Panc1 (cell line): ENCODE results near the gene ATP11A. TPM values are rescaled to one million over a fixed set of nuclear protein-coding genes. Genes with fewer than 3 reads are reported as not detected.

Experiments used
- ATAC-seq: fragments of 200-7000 bp; cut with Tn5 transposase; 2 replicates; pipeline ENCODE4 v1.9.1; 2020; ENCODE audit warnings: mild to moderate bottlenecking, moderate library complexity
- BruUV-seq: library from RNA; stranded (reverse); fragments of 400-500 nt; replicated peaks from 2 replicates; lab custom pipeline; 2021; lab: Mats Ljungman, UMichigan
- CTCF ChIA-PET: fragments of 300-600 bp; sonication (Branson Sonifier 250); formaldehyde crosslinking; loops from one replicate; lab custom pipeline; 2022; ENCODE audit warnings: antibody characterized with exemption; lab: Charles Lee
- POLR2A ChIA-PET: fragments of 300-600 bp; sonication (Branson Sonifier 250); formaldehyde crosslinking; loops from one replicate; lab custom pipeline; 2022; ENCODE audit warnings: antibody characterized with exemption; lab: Charles Lee
- DNase-seq: peaks from one replicate; pipeline ENCODE4 v3.0.0-alpha.2; 2010; ENCODE audit warnings: low read depth, low spot score
- H3K27ac ChIP-seq: 2 replicates; pipeline ENCODE4 v1.5.1; 2011; ENCODE audit warnings: mild to moderate bottlenecking, low read length, inconsistent platforms
- H3K27me3 ChIP-seq: fragments of 200-500 bp; sonication (Bioruptor generic); 2 replicates; pipeline ENCODE4 v1.6.0; 2014; ENCODE audit warnings: low read length, inconsistent platforms; ENCODE audit not compliant: control insufficient read depth, insufficient read depth
- H3K36me3 ChIP-seq: fragments of 200-500 bp; sonication (Bioruptor generic); 2 replicates; pipeline ENCODE4 v1.5.1; 2014; ENCODE audit warnings: inconsistent platforms, mild to moderate bottlenecking, low read length, moderate library complexity; ENCODE audit not compliant: control insufficient read depth, insufficient read depth
- H3K4me1 ChIP-seq: 2 replicates; pipeline ENCODE4 v1.5.1; 2011; ENCODE audit warnings: inconsistent platforms, mild to moderate bottlenecking, low read length, moderate library complexity; ENCODE audit not compliant: control insufficient read depth, insufficient read depth
- H3K4me3 ChIP-seq, 2 experiments: 2 replicates each; pipeline ENCODE4 v1.5.1; 2011 to 2012; ENCODE audit warnings: low read depth in 2 of 2, low read length in 2 of 2, mild to moderate bottlenecking in 2 of 2, inconsistent platforms in 1 of 2, moderate library complexity in 1 of 2
- H3K9me3 ChIP-seq: fragments of 200-500 bp; sonication (Bioruptor generic); 2 replicates; pipeline ENCODE4 v1.5.1; 2014; ENCODE audit warnings: low read depth, mild to moderate bottlenecking, inconsistent platforms, low read length, moderate library complexity; ENCODE audit not compliant: control insufficient read depth, insufficient read depth
- POLR2AphosphoS5 ChIP-seq: IDR thresholded peaks from 2 replicates; pipeline ENCODE4 v1.6.1; 2012; ENCODE audit warnings: mild to moderate bottlenecking, low read depth, low read length, moderate library complexity
- REST ChIP-seq, 2 experiments: IDR thresholded peaks; 2 replicates each; pipeline ENCODE4 v1.6.1; 2011 to 2012; ENCODE audit warnings: low read depth in 2 of 2, control low read depth in 1 of 2, low read length in 1 of 2, mild to moderate bottlenecking in 1 of 2, moderate library complexity in 1 of 2; ENCODE audit not compliant: insufficient read depth in 1 of 2
- SIN3A ChIP-seq: IDR thresholded peaks from 2 replicates; pipeline ENCODE4 v1.6.1; 2012; ENCODE audit warnings: low read depth, mild to moderate bottlenecking, low read length, moderate library complexity, borderline replicate concordance; ENCODE audit not compliant: insufficient read depth
- TCF7L2 ChIP-seq: IDR thresholded peaks from 2 replicates; pipeline ENCODE4 v1.6.1; 2011; ENCODE audit warnings: mild to moderate bottlenecking, low read depth, low read length, inconsistent platforms
- in situ Hi-C: cut with HindIII; loops from 2 replicates; pipeline ENCODE4 v1.10.0; 2016; ENCODE audit warnings: low sequenced_read_pairs, low pct_unique_long_range_greater_than_20kb
- intact Hi-C: fragments of 100-400 bp; cut with micrococcal nuclease; formaldehyde crosslinking; loops from one replicate; pipeline ENCODE4 v1.10.0; 2022; ENCODE audit not compliant: unreplicated experiment
- total RNA-seq: library from RNA; stranded (reverse); gene quantifications from one replicate; pipeline ENCODE4 v1.2.1, GENCODE V29; 2021; ENCODE audit not compliant: unreplicated experiment
- TF ChIP-seq, protein P1 (sequence below): fragments of 450-650 bp; IDR thresholded peaks from 2 replicates; pipeline ENCODE4 v1.5.1; 2017; ENCODE audit warnings: mild to moderate bottlenecking

The ATP11A gene
- total RNA-seq, 1 experiment from 2014 or later = 85.8 TPM

GRCh38 chr13:112768795-112769481 lies 79.1 kb downstream of the ATP11A start:
- Histone ChIP-seq H3K36me3 (no peaks in the 10 kb centered on the region), H3K9me3 (no peaks in the 10 kb centered on the region), H3K4me3 (no peak overlapping the region), H3K4me1 (no peaks in the 10 kb centered on the region; the same call in 1 of the 2 replicates), H3K27ac (no peak overlapping the region), H3K27me3 (no peaks in the 10 kb centered on the region)
- in situ Hi-C loops (no loop called here), intact Hi-C loops (no loop called here)
- ChIA-PET CTCF (no interaction called here), POLR2A (no interaction called here)
- no TSS peak for BruUV-seq
- no peak for ATAC-seq
- DNase-seq = no peak
- TF ChIP-seq SIN3A (no peak), POLR2AphosphoS5 (no peak), TCF7L2 (no peak), REST (IDR thresholded peaks at IDR 0.05; ENCODE audit: insufficient read depth in 1 of 2, low read depth in 2 of 2, low read length in 1 of 2) (no peak)
- TF ChIP-seq, protein P1, sequence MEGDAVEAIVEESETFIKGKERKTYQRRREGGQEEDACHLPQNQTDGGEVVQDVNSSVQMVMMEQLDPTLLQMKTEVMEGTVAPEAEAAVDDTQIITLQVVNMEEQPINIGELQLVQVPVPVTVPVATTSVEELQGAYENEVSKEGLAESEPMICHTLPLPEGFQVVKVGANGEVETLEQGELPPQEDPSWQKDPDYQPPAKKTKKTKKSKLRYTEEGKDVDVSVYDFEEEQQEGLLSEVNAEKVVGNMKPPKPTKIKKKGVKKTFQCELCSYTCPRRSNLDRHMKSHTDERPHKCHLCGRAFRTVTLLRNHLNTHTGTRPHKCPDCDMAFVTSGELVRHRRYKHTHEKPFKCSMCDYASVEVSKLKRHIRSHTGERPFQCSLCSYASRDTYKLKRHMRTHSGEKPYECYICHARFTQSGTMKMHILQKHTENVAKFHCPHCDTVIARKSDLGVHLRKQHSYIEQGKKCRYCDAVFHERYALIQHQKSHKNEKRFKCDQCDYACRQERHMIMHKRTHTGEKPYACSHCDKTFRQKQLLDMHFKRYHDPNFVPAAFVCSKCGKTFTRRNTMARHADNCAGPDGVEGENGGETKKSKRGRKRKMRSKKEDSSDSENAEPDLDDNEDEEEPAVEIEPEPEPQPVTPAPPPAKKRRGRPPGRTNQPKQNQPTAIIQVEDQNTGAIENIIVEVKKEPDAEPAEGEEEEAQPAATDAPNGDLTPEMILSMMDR = no peak

DNA sequence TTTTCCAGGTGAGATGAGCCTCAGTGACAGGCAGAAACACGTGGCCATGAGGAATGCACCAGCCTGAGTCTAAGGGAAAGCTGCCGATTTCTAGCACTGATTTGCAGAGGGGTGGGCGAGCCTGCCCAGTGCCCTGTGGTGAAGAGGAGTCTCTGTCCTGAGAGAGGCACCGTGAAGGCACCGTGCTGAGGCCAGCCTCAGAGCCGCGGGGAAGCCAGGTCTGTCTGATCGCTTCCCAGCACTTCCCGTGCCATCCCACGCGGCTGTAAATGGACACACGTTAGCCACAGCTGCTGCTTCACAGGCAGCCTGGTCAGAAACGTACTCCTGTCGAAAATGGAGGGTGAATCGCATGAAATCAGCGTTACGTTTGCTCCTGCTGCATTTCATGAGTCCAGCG lies 79.8 kb downstream of the ATP11A start:
- H3K4me1 ChIP-seq = no peaks in the 10 kb centered on the region; the same call in 1 of the 2 replicates
- H3K27me3 ChIP-seq = no peaks in the 10 kb centered on the region
- in situ Hi-C loops = no loop called here
- ATAC-seq (no peak), DNase-seq (no peak)
- CTCF ChIA-PET = no interaction called here
- TF ChIP-seq, protein P1 = no peak
- TF ChIP-seq REST (IDR thresholded peaks at IDR 0.05; ENCODE audit: insufficient read depth in 1 of 2, low read depth in 2 of 2, low read length in 1 of 2) (no peak), POLR2AphosphoS5 (no peak), TCF7L2 (no peak), SIN3A (no peak)
- no peak overlapping the region for H3K27ac ChIP-seq
- POLR2A ChIA-PET = no interaction called here
- no peak overlapping the region for H3K4me3 ChIP-seq
- H3K36me3 ChIP-seq = no peaks in the 10 kb centered on the region
- intact Hi-C loops = no loop called here
- BruUV-seq = no TSS peak
- no peaks in the 10 kb centered on the region for H3K9me3 ChIP-seq
